Adrenal gland (tissue), 5 donors: ENCODE results near the gene BRSK1.

ENCODE experiments used
- POLR2A ChIP-seq, 2 donors: fragments of 450-650 bp; IDR thresholded peaks; one replicate each; pipeline ENCODE4 v1.6.1; 2017; ENCODE audit warnings: antibody characterized with exemption in 2 of 2, mild to moderate bottlenecking in 2 of 2, moderate library complexity in 1 of 2
- TF ChIP-seq, protein P1 (sequence below), 6 experiments: fragments of 450-650 bp in 4 of 6; fragments of 200-600 bp in 2 of 6; sonication (generic) in 1 of 6; IDR thresholded peaks; 1 replicate in 5 of 6; 2 replicates in 1 of 6; pipeline versions ENCODE4 v1.5.1 to v1.8.0; 2016 to 2021; ENCODE audit warnings: antibody characterized with exemption in 6 of 6, mild to moderate bottlenecking in 2 of 6, moderate library complexity in 1 of 6
- donor health status: DM: no; HTN: no; CAD: no.

DNA sequence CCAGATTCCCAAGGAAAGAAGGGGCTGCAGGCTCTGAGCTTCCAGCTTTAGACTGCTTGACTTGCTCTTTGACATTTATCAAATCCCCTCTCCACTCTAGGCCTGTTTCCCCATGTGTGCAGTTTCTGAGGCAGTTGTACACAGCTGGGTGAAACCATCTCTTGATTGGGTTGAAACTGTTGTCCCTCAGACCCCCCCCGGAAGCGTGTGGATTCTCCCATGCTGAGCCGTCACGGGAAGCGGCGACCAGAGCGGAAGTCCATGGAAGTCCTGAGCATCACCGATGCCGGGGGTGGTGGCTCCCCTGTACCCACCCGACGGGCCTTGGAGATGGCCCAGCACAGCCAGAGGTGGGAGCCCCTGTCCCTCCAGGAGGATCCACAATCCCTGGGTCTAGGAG is 19.7 kb downstream of the BRSK1 start:
- TF ChIP-seq, protein P1, sequence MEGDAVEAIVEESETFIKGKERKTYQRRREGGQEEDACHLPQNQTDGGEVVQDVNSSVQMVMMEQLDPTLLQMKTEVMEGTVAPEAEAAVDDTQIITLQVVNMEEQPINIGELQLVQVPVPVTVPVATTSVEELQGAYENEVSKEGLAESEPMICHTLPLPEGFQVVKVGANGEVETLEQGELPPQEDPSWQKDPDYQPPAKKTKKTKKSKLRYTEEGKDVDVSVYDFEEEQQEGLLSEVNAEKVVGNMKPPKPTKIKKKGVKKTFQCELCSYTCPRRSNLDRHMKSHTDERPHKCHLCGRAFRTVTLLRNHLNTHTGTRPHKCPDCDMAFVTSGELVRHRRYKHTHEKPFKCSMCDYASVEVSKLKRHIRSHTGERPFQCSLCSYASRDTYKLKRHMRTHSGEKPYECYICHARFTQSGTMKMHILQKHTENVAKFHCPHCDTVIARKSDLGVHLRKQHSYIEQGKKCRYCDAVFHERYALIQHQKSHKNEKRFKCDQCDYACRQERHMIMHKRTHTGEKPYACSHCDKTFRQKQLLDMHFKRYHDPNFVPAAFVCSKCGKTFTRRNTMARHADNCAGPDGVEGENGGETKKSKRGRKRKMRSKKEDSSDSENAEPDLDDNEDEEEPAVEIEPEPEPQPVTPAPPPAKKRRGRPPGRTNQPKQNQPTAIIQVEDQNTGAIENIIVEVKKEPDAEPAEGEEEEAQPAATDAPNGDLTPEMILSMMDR (IDR thresholded peaks at IDR 0.05), result no peak
- no peak for TF ChIP-seq POLR2A (IDR thresholded peaks at IDR 0.05)
